NCI-H1417 treated with DMSO at 0.1 percent for 48 hours (cell line): Measurements from ENCODE around the gene CACNA1I.
"Not testable (repeated sequence)": the region's sequence is repeated elsewhere in the genome, so short reads cannot be mapped to it uniquely, and the experiment has no call there.

Experiments
- DNase-seq: peaks from one replicate; lab custom pipeline; 2025; lab: John Stamatoyannopoulos, UW

The CACNA1I gene

GRCh38 chr22:39719559-39720450 is 149.3 kb downstream of the CACNA1I start:
- DNase-seq, result no peak

DNA sequence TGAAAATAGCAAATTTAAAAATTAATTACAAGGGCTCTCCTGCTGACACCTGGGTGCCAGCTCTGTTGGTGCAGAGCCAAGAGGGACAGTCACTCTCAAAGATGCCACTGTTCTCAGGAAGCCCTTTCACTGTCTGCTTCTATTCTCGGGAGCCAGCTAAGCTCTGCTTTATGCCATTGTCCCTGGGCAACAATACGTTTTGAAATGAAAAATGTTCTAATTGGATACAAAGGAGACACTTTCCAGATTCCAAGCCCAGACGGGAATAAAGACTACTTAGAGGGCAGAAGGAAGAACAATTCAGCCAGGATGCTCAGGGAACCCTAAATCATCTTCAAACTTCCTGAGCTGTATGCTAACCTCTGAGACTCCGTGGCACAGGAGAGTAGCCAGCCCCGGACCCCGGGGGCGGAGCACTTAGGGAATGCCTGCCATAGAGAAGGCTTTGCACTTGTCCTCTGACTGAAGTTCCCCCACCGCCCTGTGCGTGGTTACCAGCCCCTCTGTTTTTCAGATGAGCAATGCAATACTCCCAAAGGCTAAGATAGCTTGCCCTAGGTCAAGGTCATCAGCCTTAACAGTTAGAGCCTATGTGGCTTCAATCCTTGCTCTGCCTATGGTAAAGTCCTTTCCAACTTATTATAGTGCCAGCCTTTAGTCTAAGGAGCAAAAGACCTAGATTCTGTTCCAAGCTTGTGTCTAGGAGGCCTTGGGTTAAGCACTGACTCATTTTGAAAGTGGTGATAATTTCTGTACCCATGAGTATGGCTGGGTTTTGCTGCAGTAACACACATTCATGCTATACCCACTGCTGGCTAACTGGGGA is 150.9 kb downstream of the CACNA1I start:
- DNase-seq, result no peak

- DNase-seq, result no peak
Observed at GRCh38 chr22:39722032-39722325, 151.4 kb downstream of the CACNA1I start.

DNA sequence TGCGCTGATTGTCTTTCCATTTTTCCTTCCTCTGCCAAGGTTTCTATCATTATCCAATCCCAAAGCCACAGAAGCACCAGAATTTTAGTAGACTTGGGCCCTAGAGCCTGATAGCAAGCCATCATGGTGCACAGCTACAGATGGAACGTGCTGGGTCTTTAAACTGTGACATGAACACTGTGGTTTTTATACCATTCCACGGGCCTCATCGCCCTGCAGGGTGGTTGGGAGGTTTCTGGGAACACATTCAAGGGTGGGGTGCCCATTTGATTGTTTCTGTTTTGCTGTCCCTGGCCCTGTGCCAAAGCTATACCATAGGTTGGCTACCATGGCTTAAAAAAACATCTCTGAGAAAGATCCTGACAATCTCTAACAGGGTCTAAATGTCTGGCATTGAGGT is 151.9 kb downstream of the CACNA1I start:
- no peak for DNase-seq

DNA sequence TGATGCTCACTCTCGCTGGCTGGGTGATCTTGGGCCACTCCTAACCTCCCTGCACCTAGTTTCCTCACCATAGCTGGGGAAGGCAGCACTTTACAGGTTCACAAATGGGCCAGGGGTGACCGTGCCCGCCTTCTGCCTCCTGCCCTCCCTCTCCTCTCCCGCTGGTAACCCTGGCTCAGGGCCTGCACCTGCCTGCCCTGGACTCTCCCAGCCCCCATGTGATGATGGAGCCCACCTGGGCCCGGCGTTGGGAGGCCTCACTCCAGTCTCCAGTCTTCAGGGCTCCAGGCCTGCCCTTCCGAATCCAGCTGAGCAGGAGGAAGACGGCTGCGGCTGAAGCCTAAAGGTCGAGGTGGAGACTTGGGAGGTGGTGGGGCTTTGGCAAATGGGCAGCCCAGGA is 152.9 kb downstream of the CACNA1I start:
- DNase-seq, result no peak

- DNase-seq, result no peak
Observed at GRCh38 chr22:39723899-39724351, 153.4 kb downstream of the CACNA1I start.

- DNase-seq, result no peak
Observed at GRCh38 chr22:39724390-39724789, 153.8 kb downstream of the CACNA1I start.

- DNase-seq, result no peak
Observed at GRCh38 chr22:39724857-39725256, 154.3 kb downstream of the CACNA1I start.

DNA sequence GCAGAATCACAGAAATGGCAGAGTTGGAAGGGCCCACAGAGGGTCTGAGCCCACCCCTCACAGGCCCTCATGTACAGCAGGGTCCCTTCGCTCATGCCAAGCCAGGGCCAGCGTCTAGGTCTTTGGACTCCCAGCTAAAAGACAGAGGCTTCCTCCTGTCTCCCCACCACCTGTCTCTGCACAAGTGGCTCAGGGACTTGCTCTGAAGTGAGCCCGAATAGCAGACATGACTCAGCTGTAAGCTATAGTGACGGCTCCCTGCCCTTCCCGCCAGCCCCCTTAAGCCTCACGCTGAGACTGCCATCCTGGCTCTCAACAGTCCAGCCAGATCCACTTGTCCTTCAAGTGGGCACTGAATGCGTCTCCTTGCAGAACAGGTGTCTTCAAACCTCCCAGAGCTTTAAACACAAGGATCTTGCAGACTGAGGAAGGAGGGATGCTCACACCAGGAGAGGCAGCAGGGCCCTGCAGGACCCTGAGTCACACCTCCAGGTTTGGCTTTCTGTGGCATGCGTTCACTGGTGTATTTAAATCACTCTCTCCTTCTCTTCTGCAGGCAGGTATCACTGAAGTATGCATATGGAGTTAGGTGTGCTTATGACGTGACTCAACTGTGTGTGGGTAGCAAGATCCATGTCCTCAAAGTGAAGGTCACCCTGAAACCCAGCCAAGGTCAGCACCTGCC is 154.9 kb downstream of the CACNA1I start:
- no peak for DNase-seq

DNA sequence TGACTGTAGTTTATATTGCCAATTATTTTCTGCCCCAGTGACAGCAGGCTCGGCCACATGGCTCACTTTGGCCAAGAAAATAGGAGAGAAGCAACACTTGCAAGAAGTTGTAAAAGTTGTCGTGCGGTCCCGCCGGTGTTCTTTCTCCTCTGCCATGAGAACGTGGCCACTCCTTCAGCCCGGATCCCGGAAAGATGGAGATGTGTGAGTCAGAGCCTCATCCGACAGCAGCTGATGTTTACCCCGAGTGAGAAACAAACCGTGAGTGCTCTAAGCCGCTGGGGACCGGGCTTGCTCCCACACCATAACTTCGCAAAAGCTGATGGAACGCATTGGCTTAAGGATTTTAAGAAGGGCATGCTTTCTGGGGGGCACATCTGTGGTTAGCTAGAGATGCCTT is 157.0 kb downstream of the CACNA1I start:
- DNase-seq, result no peak

- DNase-seq, result no peak
Observed at GRCh38 chr22:39728236-39728860, 157.8 kb downstream of the CACNA1I start.

DNA sequence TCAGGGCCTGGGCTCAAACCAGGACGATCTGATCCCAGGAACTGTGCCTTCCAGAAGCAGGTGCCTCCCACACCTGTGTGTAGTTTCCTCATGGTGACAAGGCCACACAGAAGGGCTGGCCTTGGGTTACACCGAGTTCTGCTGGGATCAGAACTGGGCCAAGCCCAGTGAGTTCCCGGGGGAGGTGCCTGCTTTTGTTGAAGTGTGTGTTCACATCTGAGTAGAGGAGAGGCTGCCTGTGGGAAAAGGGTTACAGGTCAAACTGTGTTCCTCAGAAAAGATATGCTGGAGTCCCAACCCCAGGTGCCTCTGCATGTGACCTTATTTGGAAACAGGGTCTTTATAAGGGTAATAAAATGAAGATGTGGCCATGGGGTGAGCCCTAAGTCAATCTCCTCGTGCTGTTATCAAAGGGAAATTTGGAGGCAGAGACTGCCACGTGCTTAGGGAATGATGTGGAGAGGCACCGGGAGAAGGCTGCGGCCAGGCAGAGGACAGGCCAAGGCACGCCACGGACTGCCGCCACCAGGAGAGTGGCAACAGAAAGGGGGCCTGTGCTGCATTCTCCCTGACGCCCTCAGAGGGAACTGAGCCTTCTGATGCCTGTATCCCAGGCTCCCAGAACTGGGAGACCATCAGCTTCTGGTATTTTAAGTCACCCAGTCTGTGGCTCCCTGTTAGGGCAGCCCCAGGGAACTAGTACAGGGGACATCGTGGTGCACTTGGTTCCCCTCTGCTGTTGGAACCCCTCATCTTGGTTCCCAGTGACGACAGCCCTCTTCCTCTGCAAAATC is 158.8 kb downstream of the CACNA1I start:
- no peak for DNase-seq

- DNase-seq, result no peak
Observed at GRCh38 chr22:39731481-39731880, 160.9 kb downstream of the CACNA1I start.

GRCh38 chr22:39731881-39732555 is 161.5 kb downstream of the CACNA1I start:
- no peak for DNase-seq

DNA sequence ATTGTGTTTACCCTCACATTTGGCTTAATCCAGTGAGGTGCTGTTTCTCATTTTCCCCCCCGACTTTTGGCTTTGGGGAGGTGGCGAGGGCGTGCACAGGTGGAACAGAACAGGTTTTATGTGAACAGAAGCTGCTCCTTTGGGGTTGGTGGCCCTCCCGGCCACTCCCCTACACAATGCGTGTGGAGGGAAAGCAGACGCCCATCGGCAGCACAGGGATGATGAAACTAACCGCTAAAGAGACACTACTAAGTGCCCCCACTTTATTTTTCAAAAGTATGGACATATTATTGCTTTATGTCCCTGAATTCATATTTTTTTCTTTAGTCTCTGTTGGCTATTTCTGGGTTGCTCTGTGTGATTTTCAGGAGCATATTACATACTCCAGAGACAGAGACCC is 162.1 kb downstream of the CACNA1I start:
- no peak for DNase-seq

GRCh38 chr22:39733191-39733590 is 162.6 kb downstream of the CACNA1I start:
- no peak for DNase-seq

DNA sequence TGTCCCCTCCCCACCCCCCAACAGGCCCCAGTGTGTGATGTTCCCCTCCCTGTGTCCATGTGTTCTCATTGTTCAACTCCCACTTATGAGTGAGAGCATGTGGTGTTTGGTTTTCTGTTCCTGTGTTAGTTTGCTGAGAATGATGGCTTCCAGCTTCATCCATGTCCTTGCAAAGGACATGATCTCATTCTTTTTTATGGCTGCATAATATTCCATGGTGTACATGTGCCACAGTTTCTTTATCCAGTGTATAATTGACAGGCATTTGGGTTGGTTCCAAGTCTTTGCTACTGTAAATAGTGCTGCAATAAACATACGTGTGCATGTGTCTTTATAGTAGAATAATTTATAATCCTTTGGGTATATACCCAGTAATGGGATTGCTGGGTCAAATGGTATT is 163.5 kb downstream of the CACNA1I start:
- not testable (repeated sequence) for DNase-seq

GRCh38 chr22:39734866-39735265 is 164.3 kb downstream of the CACNA1I start:
- DNase-seq, result no peak

- DNase-seq, result no peak
Observed at GRCh38 chr22:39735776-39736175, 165.2 kb downstream of the CACNA1I start.

GRCh38 chr22:39738746-39739145 is 168.2 kb downstream of the CACNA1I start:
- no peak for DNase-seq
